Fibroblast of villous mesenchyme (primary cell): ENCODE data around the gene DMP1. TPM values are rescaled to one million over a fixed set of nuclear protein-coding genes. Genes with fewer than 3 reads are reported as not detected.

Experiments
- DNase-seq: peaks from one replicate; pipeline ENCODE4 v3.0.0-alpha.2; 2010; ENCODE audit warnings: low read depth
- H3K4me3 ChIP-seq: 2 replicates; pipeline ENCODE4 v1.5.1; 2011; ENCODE audit warnings: low read depth, mild to moderate bottlenecking, low read length
- total RNA-seq: library from RNA; depleted of rRNA; stranded (reverse); fragments of >200 nt; gene quantifications from 2 replicates; pipeline ENCODE4 v1.2.3, GENCODE V29; 2012
- TF ChIP-seq, protein P1 (sequence below): IDR thresholded peaks from 2 replicates; pipeline ENCODE4 v1.5.1; 2012; ENCODE audit warnings: low read depth, mild to moderate bottlenecking, low read length; ENCODE audit not compliant: insufficient read depth

The DMP1 gene
- total RNA-seq, 1 donor, result not detected

GRCh38 chr4:87650938-87651337, 858 bp downstream of the DMP1 start:
- TF ChIP-seq, protein P1, sequence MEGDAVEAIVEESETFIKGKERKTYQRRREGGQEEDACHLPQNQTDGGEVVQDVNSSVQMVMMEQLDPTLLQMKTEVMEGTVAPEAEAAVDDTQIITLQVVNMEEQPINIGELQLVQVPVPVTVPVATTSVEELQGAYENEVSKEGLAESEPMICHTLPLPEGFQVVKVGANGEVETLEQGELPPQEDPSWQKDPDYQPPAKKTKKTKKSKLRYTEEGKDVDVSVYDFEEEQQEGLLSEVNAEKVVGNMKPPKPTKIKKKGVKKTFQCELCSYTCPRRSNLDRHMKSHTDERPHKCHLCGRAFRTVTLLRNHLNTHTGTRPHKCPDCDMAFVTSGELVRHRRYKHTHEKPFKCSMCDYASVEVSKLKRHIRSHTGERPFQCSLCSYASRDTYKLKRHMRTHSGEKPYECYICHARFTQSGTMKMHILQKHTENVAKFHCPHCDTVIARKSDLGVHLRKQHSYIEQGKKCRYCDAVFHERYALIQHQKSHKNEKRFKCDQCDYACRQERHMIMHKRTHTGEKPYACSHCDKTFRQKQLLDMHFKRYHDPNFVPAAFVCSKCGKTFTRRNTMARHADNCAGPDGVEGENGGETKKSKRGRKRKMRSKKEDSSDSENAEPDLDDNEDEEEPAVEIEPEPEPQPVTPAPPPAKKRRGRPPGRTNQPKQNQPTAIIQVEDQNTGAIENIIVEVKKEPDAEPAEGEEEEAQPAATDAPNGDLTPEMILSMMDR, result no peak
- no peak overlapping the region for H3K4me3 ChIP-seq
- no peak for DNase-seq

DNA sequence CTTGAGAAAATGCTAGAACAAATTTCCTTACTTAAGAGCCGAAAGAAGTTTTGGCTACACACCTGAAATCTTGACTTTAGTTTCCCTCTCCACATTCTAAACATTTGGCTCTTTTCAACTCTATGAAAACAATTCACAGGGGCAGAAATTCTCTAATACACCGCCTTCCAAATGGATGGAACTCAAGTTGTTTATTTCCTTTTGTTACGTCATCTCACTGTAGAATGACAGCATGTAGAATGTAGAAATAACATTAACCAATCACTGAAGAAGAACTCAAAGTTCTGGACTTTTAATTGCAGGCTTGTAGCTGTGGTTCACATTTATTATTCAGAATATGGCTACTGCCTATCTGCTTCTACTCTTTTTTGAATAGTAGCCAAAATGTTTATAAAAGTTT, 1.9 kb downstream of the DMP1 start:
- no peak overlapping the region for H3K4me3 ChIP-seq
- no peak for DNase-seq
- TF ChIP-seq, protein P1, result no peak

DNA sequence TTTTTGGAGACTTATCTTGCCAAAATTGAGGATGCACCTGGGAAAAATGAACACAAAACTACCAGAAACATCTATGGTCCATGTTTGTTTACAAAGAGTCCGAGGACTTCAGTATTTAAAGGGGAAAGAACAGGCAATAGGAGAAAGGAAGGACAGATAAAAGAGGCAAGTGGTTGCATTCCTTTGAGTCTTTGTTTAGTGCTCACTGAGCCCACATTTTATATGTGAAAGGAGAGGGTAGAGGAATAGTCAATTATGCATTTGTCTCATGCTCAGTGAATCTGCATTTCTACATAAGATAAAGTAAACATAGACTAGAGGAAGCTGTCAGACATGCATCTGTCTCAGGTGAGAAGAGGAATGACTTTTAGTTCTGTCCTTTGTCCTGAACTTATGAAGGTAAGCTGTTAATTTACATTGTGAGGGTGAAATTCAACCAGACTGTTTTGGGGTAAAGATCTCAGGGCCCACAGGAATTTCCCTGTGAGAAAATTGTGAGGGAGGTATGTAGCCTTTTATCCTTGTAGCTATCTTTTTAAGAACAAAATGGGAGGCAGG, 4.5 kb downstream of the DMP1 start:
- TF ChIP-seq, protein P1, result no peak

GRCh38 chr4:87657525-87657924, 7.4 kb downstream of the DMP1 start:
- peak; percentile 42 for DNase-seq
- no peak overlapping the region for H3K4me3 ChIP-seq
- TF ChIP-seq, protein P1, result no peak

More for the DNA sequence above, 4.5 kb downstream of the DMP1 start:
- no peak for DNase-seq
- H3K4me3 ChIP-seq, result no peak overlapping the region

DNA sequence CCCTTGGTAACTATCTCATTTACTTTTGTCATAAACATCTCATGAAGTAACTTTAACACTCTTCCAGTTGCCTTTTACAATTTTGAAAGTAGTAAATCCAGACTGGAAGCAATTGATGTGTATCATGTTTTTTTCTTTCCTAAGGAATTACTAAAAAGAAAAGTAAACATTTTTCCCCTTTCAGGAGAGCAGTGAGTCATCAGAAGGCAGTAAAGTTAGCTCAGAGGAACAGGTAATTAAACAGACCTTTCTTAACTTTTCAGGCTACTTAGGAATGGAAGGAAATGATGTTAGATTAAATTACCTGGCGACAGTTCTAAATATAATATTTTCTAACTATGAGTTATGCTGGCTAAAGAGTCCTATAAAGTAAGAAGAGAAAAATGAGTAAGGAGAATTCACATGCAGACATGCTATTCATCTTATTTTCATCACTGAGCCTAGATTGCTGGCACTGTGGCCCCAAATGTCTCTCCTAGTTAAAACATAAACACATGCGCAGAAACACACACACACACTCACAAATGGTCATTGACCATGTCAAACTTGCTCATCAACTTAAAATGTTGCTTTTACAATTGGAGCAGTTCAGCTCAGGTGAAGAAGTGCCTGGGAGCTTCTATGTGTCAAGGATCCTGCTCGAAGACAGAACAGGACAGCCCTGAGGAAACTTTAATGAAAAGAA, 9.3 kb downstream of the DMP1 start:
- TF ChIP-seq, protein P1, result no peak
- H3K4me3 ChIP-seq, result no peak overlapping the region
- no peak for DNase-seq

DNA sequence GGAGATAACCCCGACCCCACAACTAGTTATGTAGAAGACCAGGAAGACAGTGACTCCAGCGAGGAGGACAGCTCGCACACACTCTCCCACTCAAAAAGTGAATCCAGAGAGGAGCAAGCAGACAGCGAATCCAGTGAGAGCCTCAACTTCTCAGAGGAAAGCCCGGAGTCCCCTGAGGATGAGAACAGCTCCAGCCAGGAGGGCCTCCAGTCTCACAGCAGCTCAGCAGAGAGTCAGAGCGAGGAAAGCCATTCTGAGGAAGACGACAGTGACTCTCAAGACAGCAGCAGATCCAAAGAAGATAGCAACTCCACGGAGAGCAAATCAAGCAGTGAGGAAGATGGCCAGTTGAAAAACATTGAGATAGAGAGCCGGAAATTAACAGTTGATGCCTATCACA, 12.8 kb downstream of the DMP1 start:
- TF ChIP-seq, protein P1, result no peak
- H3K4me3 ChIP-seq, result no peak overlapping the region
- no peak for DNase-seq
